PFSK-1 (cell line): ENCODE measurements around the gene SCMH1.

Experiments
- FOXP2 ChIP-seq: optimal IDR thresholded peaks from 2 replicates; pipeline ENCODE3; 2011; ENCODE audit warnings: borderline replicate concordance, control low read depth, inconsistent platforms; ENCODE audit not compliant: insufficient read depth; ENCODE audit errors: extremely low read length, extremely low read depth
- POLR2AphosphoS5 ChIP-seq: IDR thresholded peaks from 2 replicates; pipeline ENCODE4 v1.6.1; 2012; ENCODE audit warnings: low read depth, mild to moderate bottlenecking, control low read depth, low read length, moderate library complexity
- REST ChIP-seq, 2 experiments: IDR thresholded peaks; 2 replicates each; pipeline versions ENCODE4 v1.6.1 to v1.8.0; 2011 to 2012; ENCODE audit warnings: low read depth in 2 of 2, low read length in 2 of 2, control low read depth in 1 of 2, inconsistent platforms in 1 of 2, mild to moderate bottlenecking in 1 of 2, moderate library complexity in 1 of 2; ENCODE audit not compliant: insufficient read depth in 1 of 2
- SIN3A ChIP-seq: IDR thresholded peaks from 2 replicates; pipeline ENCODE4 v1.6.1; 2012; ENCODE audit warnings: mild to moderate bottlenecking, low read length, moderate library complexity, borderline replicate concordance; ENCODE audit not compliant: insufficient read depth
- TAF1 ChIP-seq: IDR thresholded peaks from 2 replicates; pipeline ENCODE4 v1.6.1; 2012; ENCODE audit warnings: low read length, control low read depth, borderline replicate concordance; ENCODE audit not compliant: insufficient read depth

Gene SCMH1

GRCh38 chr1:41097105-41097504 lies 145.0 kb downstream of the SCMH1 start:
- TF ChIP-seq SIN3A (no peak), FOXP2 (no peak), REST (IDR thresholded peaks at IDR 0.05; ENCODE audit: insufficient read depth in 1 of 2, low read depth in 2 of 2, low read length in 2 of 2) (no peak), TAF1 (no peak), POLR2AphosphoS5 (no peak)

GRCh38 chr1:41093826-41094225 lies 148.3 kb downstream of the SCMH1 start:
- TF ChIP-seq POLR2AphosphoS5 (no peak), TAF1 (no peak), FOXP2 (no peak), REST (IDR thresholded peaks at IDR 0.05; ENCODE audit: insufficient read depth in 1 of 2, low read depth in 2 of 2, low read length in 2 of 2) (no peak), SIN3A (no peak)

GRCh38 chr1:41086921-41087320 lies 155.2 kb downstream of the SCMH1 start:
- TF ChIP-seq REST (IDR thresholded peaks at IDR 0.05; ENCODE audit: insufficient read depth in 1 of 2, low read depth in 2 of 2, low read length in 2 of 2): no peak
- no peak for TF ChIP-seq SIN3A
- no peak for TF ChIP-seq FOXP2
- TF ChIP-seq TAF1: no peak
- no peak for TF ChIP-seq POLR2AphosphoS5

- TF ChIP-seq FOXP2 (no peak), REST (IDR thresholded peaks at IDR 0.05; ENCODE audit: insufficient read depth in 1 of 2, low read depth in 2 of 2, low read length in 2 of 2) (no peak), SIN3A (no peak), TAF1 (no peak), POLR2AphosphoS5 (no peak)
These were observed 163.5 kb downstream of the SCMH1 start for GRCh38 chr1:41078616-41079015.

GRCh38 chr1:41078193-41078592 lies 163.9 kb downstream of the SCMH1 start:
- TF ChIP-seq FOXP2 (no peak), REST (IDR thresholded peaks at IDR 0.05; ENCODE audit: insufficient read depth in 1 of 2, low read depth in 2 of 2, low read length in 2 of 2) (no peak), POLR2AphosphoS5 (no peak), SIN3A (no peak), TAF1 (no peak)
